ENCODE results near the gene CEACAM7. TPM values are rescaled to one million over a fixed set of nuclear protein-coding genes. Genes with fewer than 3 reads are reported as not detected.

Gene CEACAM7
- total and polyA plus RNA-seq, 2 donors from 2014 or later, result 0.16 TPM; not detected in 1

DNA sequence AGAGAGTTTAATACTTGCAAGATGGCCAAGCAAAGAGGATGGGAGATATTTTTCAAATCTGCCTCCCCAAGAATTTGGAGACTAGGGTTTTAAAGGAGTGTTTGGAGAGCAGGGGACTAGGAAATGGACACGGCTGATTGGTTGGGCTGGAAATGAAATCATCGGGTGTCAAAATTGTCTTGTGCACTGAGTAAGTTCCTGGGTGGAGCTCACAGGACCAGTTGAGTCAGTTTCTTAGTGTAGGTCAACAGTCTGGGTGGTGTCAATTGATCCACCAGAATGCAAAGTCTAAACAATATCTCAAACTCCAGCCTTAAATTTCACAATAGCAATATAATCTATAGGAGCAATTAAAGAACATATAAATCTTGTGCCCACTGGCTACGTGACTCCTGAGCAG, 38.2 kb downstream of the CEACAM7 start:
- H3K4me3 ChIP-seq (ENCODE audit: low read length in 3 of 3), result no peak overlapping the region
- no peaks in the 10 kb centered on the region for H3K36me3 ChIP-seq (ENCODE audit: control insufficient read depth in 2 of 3, insufficient read depth in 3 of 3, low read length in 3 of 3)
- TF ChIP-seq, protein P1, sequence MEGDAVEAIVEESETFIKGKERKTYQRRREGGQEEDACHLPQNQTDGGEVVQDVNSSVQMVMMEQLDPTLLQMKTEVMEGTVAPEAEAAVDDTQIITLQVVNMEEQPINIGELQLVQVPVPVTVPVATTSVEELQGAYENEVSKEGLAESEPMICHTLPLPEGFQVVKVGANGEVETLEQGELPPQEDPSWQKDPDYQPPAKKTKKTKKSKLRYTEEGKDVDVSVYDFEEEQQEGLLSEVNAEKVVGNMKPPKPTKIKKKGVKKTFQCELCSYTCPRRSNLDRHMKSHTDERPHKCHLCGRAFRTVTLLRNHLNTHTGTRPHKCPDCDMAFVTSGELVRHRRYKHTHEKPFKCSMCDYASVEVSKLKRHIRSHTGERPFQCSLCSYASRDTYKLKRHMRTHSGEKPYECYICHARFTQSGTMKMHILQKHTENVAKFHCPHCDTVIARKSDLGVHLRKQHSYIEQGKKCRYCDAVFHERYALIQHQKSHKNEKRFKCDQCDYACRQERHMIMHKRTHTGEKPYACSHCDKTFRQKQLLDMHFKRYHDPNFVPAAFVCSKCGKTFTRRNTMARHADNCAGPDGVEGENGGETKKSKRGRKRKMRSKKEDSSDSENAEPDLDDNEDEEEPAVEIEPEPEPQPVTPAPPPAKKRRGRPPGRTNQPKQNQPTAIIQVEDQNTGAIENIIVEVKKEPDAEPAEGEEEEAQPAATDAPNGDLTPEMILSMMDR (IDR thresholded peaks at IDR 0.05; ENCODE audit: borderline replicate concordance, extremely low read depth, insufficient read depth), result no peak
- H3K4me1 ChIP-seq (ENCODE audit: control insufficient read depth in 2 of 3, insufficient read depth in 2 of 3, low read depth in 1 of 3, low read length in 3 of 3), result no peaks in the 10 kb centered on the region
- H3K9ac ChIP-seq (ENCODE audit: low read length in 3 of 3), result no peak overlapping the region
- intact Hi-C loops (cut with DNase I), result no loop called here
- H3K27me3 ChIP-seq (ENCODE audit: control insufficient read depth, insufficient read depth, low read length), result no peaks in the 10 kb centered on the region
- H3K9me3 ChIP-seq (ENCODE audit: control insufficient read depth in 2 of 3, insufficient read depth in 1 of 3, low read length in 3 of 3), result no peaks in the 10 kb centered on the region
- FAIRE-seq (no peak), DNase-seq (no peak)
- H3K27ac ChIP-seq (ENCODE audit: low read depth in 2 of 2, low read length in 2 of 2), result no peak overlapping the region

DNA sequence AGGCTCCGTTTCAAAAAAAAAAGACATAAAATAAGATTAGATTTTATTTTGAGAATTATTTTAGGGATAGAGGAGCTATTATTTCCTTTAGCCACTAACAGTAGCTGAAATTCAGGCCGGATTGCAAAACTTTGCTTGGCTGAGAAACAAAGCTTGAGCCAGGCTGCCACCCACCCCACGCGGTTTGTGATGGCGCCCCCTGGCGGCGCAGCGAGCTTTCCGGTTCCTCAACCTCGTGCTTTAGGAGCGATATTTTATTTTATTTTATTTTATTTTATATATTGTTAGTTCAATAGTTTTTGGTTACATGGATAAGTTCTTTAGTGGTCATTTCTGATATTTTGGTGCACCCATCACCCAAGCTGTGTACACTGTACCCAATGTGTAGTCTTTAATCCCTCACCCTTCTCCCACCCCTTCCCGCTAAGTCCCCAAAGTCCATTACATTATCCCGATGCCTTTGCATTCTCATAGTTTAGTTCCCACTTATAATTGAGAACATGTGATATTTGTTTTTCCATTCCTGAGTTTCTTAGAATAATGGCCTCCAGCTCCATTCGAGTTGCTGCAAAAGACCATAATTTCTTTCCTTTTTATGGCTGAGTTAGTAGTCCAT, 41.4 kb downstream of the CEACAM7 start:
- TF ChIP-seq, protein P1 (IDR thresholded peaks at IDR 0.05; ENCODE audit: borderline replicate concordance, extremely low read depth, insufficient read depth), result no peak
- Histone ChIP-seq H3K4me1 (ENCODE audit: control insufficient read depth in 2 of 3, insufficient read depth in 2 of 3, low read depth in 1 of 3, low read length in 3 of 3) (no peaks in the 10 kb centered on the region), H3K9ac (ENCODE audit: low read length in 3 of 3) (no peak overlapping the region), H3K27me3 (ENCODE audit: control insufficient read depth, insufficient read depth, low read length) (no peaks in the 10 kb centered on the region), H3K36me3 (ENCODE audit: control insufficient read depth in 2 of 3, insufficient read depth in 3 of 3, low read length in 3 of 3) (no peaks in the 10 kb centered on the region), H3K27ac (ENCODE audit: low read depth in 2 of 2, low read length in 2 of 2) (no peak overlapping the region), H3K4me3 (ENCODE audit: low read length in 3 of 3) (no peak overlapping the region), H3K9me3 (ENCODE audit: control insufficient read depth in 2 of 3, insufficient read depth in 1 of 3, low read length in 3 of 3) (no peaks in the 10 kb centered on the region)
- intact Hi-C loops (cut with DNase I), result no loop called here
- FAIRE-seq (no peak), DNase-seq (no peak)

DNA sequence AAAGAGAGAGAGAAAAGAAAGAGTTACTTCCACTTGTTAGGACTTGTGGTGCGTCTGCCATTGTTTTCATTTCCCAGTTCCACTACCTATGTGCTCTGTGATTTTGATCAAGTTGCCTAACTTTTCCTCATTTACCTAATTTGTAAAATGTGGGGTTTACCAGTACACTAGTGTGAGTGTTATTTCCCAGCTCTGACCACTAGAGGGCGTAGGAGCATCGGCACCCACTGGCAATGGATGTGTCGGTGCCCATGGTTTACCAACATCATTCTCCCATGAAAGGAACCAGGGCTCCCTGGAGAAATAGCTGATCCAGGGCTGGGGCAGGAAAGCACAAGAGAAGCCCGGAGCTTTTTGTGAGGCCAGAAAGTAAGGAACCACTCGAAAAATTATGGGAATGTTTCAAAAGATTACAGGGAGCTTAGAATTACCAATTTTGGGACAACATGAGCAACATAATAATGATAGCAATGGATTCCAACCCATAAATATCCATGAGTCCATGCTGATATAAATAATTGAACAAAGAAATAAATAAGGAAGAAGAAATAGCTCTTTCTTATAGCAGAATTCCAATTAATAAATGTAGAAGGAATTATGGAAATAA, 46.1 kb downstream of the CEACAM7 start:
- Histone ChIP-seq H3K27ac (ENCODE audit: low read depth in 2 of 2, low read length in 2 of 2) (no peak overlapping the region), H3K4me1 (ENCODE audit: control insufficient read depth in 2 of 3, insufficient read depth in 2 of 3, low read depth in 1 of 3, low read length in 3 of 3) (no peaks in the 10 kb centered on the region), H3K36me3 (ENCODE audit: control insufficient read depth in 2 of 3, insufficient read depth in 3 of 3, low read length in 3 of 3) (no peaks in the 10 kb centered on the region), H3K4me3 (ENCODE audit: low read length in 3 of 3) (no peak overlapping the region), H3K9me3 (ENCODE audit: control insufficient read depth in 2 of 3, insufficient read depth in 1 of 3, low read length in 3 of 3) (no peaks in the 10 kb centered on the region), H3K27me3 (ENCODE audit: control insufficient read depth, insufficient read depth, low read length) (no peaks in the 10 kb centered on the region), H3K9ac (ENCODE audit: low read length in 3 of 3) (no peak overlapping the region)
- no peak for FAIRE-seq
- TF ChIP-seq, protein P1 (IDR thresholded peaks at IDR 0.05; ENCODE audit: borderline replicate concordance, extremely low read depth, insufficient read depth), result peak; percentile 93
- peak in 4 of 5 donors; percentile 17 to 47 (median 34) for DNase-seq
- intact Hi-C loops (cut with DNase I), result no loop called here
